Activated CD8-positive, alpha-beta T cell treated with anti-CD3 and anti-CD28 coated beads, Interleukin-2, amount 10 ng/mL, durations not matched to agents 7 days and 5 days (primary cell): ENCODE data around the gene PTF1A. TPM values are rescaled to one million over a fixed set of nuclear protein-coding genes. Genes with fewer than 3 reads are reported as not detected.
"Not testable (repeated sequence)": the region's sequence is repeated elsewhere in the genome, so short reads cannot be mapped to it uniquely, and the experiment has no call there.

ENCODE experiments used
- ATAC-seq: fragments of 150-1000 bp; cut with Tn5 transposase; one replicate; pipeline ENCODE4 v1.10.0; 2021; ENCODE audit warnings: moderate library complexity
- CTCF ChIA-PET: fragments of 350-600 bp; sonication (Branson Sonifier 250); formaldehyde crosslinking; loops from one replicate; lab custom pipeline; 2021; ENCODE audit warnings: antibody characterized with exemption; lab: Charles Lee
- POLR2A ChIA-PET: fragments of 350-600 bp; sonication (Branson Sonifier 250); formaldehyde crosslinking; loops from one replicate; lab custom pipeline; 2021; ENCODE audit warnings: antibody characterized with exemption; lab: Charles Lee
- DNase-seq: peaks from one replicate; pipeline ENCODE4 v3.0.0-alpha.2; 2020
- H3K27ac Mint-ChIP-seq: one replicate; pipeline ENCODE4 v1.8.0; 2021; ENCODE audit warnings: mild to moderate bottlenecking, mixed read lengths
- H3K27me3 Mint-ChIP-seq: one replicate; pipeline ENCODE4 v1.8.0; 2021; ENCODE audit warnings: low read depth, mixed read lengths
- H3K36me3 Mint-ChIP-seq: one replicate; pipeline ENCODE4 v1.8.0; 2021; ENCODE audit warnings: low read depth, mixed read lengths
- H3K4me1 Mint-ChIP-seq: one replicate; pipeline ENCODE4 v1.8.0; 2021; ENCODE audit warnings: low read depth, mixed read lengths
- H3K4me3 Mint-ChIP-seq: one replicate; pipeline ENCODE4 v1.8.0; 2021; ENCODE audit warnings: mild to moderate bottlenecking, mixed read lengths
- H3K9me3 Mint-ChIP-seq: one replicate; pipeline ENCODE4 v1.8.0; 2022; ENCODE audit warnings: mixed read lengths; ENCODE audit not compliant: insufficient read depth
- total RNA-seq, 2 experiments: library from RNA; stranded (reverse); gene quantifications; one replicate each; pipeline ENCODE4 v1.2.3, GENCODE V29; 2021

PTF1A gene
- total RNA-seq, 2 experiments from 2014 or later = not detected

DNA sequence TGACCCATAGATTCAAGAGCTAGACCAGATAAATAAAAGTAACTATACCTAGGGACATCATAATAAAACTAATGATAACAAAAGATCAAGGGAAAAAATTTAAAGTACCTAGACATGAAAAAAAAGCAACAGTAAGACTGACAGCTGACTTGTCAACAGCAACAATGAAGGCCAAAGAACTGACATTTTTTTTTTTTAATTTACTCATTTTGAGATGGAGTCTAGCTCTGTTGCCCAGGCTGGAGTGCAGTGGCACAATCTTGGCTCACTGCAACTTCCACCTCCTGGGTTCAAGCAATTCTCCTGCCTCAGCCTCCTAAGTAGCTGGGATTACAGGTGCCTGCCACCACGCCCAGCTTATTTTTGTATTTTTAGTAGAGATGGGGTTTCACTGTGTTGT, 49.7 kb downstream of the PTF1A start:
- H3K4me1 Mint-ChIP-seq, CTCF ChIA-PET, H3K9me3 Mint-ChIP-seq, H3K36me3 Mint-ChIP-seq, H3K4me3 Mint-ChIP-seq, ATAC-seq, POLR2A ChIA-PET, DNase-seq, H3K27ac Mint-ChIP-seq, H3K27me3 Mint-ChIP-seq: not testable (repeated sequence)

Other genes starting within 250 kb of the PTF1A start
- 1 to 10 TPM; 7.8 to 9.7 TPM for gene MSRB2, start 96.7 kb upstream of the PTF1A start, total RNA-seq
- gene C10orf67, start 152.5 kb downstream of the PTF1A start, total RNA-seq = not detected
- 1 to 10 TPM; 8.4 to 8.9 TPM for gene OTUD1, start 246.8 kb downstream of the PTF1A start, total RNA-seq